ENCODE measurements around the gene KCNK4. TPM values are rescaled to one million over a fixed set of nuclear protein-coding genes. Genes with fewer than 3 reads are reported as not detected.

Gene KCNK4
- total and polyA plus RNA-seq, 8 donors = not detected

DNA sequence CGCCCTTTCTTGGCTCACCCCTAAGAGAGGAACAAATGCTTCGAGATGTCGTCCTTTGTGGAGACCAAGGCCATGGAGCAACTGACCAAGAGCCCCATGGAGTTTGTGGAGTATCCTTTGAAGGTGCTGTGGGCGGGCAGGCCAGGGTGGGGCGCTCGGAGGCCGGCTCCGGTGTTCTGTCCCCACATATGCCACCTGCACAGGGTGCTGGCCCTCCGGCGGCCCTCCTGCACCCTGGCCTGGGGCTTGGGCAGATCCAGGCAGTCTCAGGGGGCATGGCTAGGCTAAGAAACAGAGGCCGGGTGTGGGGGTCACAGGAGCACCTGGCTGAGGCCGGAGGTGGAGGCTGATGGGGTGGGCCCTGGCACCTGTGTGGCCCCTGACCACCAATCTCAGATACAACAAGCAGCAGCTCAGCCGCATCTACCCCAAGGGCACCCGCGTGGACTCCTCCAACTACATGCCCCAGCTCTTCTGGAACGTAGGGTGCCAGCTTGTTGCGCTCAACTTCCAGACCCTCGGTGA lies 29.5 kb upstream of the KCNK4 start:
- no peaks in the 10 kb centered on the region for H3K4me1 ChIP-seq
- 88 to 93% (median 93%) methylated on average over 16 to 18 of the region's 18 CpGs for WGBS, 5 donors
- no peak overlapping the region for H3K27ac ChIP-seq
- H3K36me3 ChIP-seq = peaks cover 65 to 98% (median 97%) of the 10 kb centered on the region in 4 donors
- H3K9me3 ChIP-seq = no peaks in the 10 kb centered on the region
- DNase-seq = no peak
- intact Hi-C loops (cut with DNase I; ENCODE audit: low total_unique reads) = no loop called here
- no peaks in the 10 kb centered on the region for H3K27me3 ChIP-seq
- no peak overlapping the region for H3K4me3 ChIP-seq
- TF ChIP-seq POLR2A (IDR thresholded peaks at IDR 0.05) (no peak), EP300 (IDR thresholded peaks at IDR 0.05) (no peak), POLR2AphosphoS5 (IDR thresholded peaks at IDR 0.05) (no peak)
- TF ChIP-seq, protein P1, sequence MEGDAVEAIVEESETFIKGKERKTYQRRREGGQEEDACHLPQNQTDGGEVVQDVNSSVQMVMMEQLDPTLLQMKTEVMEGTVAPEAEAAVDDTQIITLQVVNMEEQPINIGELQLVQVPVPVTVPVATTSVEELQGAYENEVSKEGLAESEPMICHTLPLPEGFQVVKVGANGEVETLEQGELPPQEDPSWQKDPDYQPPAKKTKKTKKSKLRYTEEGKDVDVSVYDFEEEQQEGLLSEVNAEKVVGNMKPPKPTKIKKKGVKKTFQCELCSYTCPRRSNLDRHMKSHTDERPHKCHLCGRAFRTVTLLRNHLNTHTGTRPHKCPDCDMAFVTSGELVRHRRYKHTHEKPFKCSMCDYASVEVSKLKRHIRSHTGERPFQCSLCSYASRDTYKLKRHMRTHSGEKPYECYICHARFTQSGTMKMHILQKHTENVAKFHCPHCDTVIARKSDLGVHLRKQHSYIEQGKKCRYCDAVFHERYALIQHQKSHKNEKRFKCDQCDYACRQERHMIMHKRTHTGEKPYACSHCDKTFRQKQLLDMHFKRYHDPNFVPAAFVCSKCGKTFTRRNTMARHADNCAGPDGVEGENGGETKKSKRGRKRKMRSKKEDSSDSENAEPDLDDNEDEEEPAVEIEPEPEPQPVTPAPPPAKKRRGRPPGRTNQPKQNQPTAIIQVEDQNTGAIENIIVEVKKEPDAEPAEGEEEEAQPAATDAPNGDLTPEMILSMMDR (IDR thresholded peaks at IDR 0.05) = no peak

- no peaks in the 10 kb centered on the region for H3K27me3 ChIP-seq
- TF ChIP-seq, protein P1 (IDR thresholded peaks at IDR 0.05) = no peak
- no peak for TF ChIP-seq POLR2AphosphoS5 (IDR thresholded peaks at IDR 0.05)
- TF ChIP-seq POLR2A (IDR thresholded peaks at IDR 0.05) = no peak
- TF ChIP-seq EP300 (IDR thresholded peaks at IDR 0.05) = no peak
- H3K36me3 ChIP-seq = peaks cover 59 to 97% (median 95%) of the 10 kb centered on the region in 4 donors
- DNase-seq = no peak
- 92 to 96% (median 93%) methylated on average over 18 to 42 of the region's 42 CpGs for WGBS, 5 donors
- intact Hi-C loops (cut with DNase I; ENCODE audit: low total_unique reads) = no loop called here
- H3K4me1 ChIP-seq = peaks cover 0 to 6% (median 6%) of the 10 kb centered on the region in 4 donors
- no peak overlapping the region for H3K27ac ChIP-seq
- H3K4me3 ChIP-seq = no peak overlapping the region
- H3K9me3 ChIP-seq = no peaks in the 10 kb centered on the region
Observed at GRCh38 chr11:64262271-64263002, 28.7 kb upstream of the KCNK4 start.

GRCh38 chr11:64263021-64263946 lies 27.8 kb upstream of the KCNK4 start:
- intact Hi-C loops (cut with DNase I; ENCODE audit: low total_unique reads) = no loop called here
- Histone ChIP-seq H3K36me3 (peaks cover 55 to 88% (median 86%) of the 10 kb centered on the region in 4 donors), H3K4me3 (no peak overlapping the region), H3K27ac (no peak overlapping the region), H3K9me3 (no peaks in the 10 kb centered on the region), H3K27me3 (no peaks in the 10 kb centered on the region), H3K4me1 (peaks cover 6 to 14% (median 14%) of the 10 kb centered on the region in 4 donors)
- no peak for DNase-seq
- 65 to 86% (median 84%) methylated on average over 11 to 29 of the region's 29 CpGs for WGBS, 5 donors
- TF ChIP-seq POLR2AphosphoS5 (IDR thresholded peaks at IDR 0.05) = no peak
- TF ChIP-seq, protein P1 (IDR thresholded peaks at IDR 0.05) = no peak
- TF ChIP-seq EP300 (IDR thresholded peaks at IDR 0.05) = no peak
- no peak for TF ChIP-seq POLR2A (IDR thresholded peaks at IDR 0.05)

- no peak for TF ChIP-seq POLR2AphosphoS5 (IDR thresholded peaks at IDR 0.05)
- TF ChIP-seq, protein P1 (IDR thresholded peaks at IDR 0.05) = no peak
- no peak for TF ChIP-seq EP300 (IDR thresholded peaks at IDR 0.05)
- no peak for TF ChIP-seq POLR2A (IDR thresholded peaks at IDR 0.05)
- Histone ChIP-seq H3K36me3 (peaks cover 48 to 82% (median 80%) of the 10 kb centered on the region in 4 donors), H3K27ac (no peak overlapping the region), H3K4me3 (no peak overlapping the region), H3K4me1 (peaks cover 13 to 21% (median 20%) of the 10 kb centered on the region in 4 donors), H3K27me3 (no peaks in the 10 kb centered on the region), H3K9me3 (no peaks in the 10 kb centered on the region)
- no peak for DNase-seq
- intact Hi-C loops (cut with DNase I; ENCODE audit: low total_unique reads) = no loop called here
- 88 to 94% (median 92%) methylated on average over 2 to 8 of the region's 8 CpGs for WGBS, 5 donors
Observed at GRCh38 chr11:64263947-64264317, 27.2 kb upstream of the KCNK4 start.
